H1 (cell line): ENCODE measurements around the gene COQ8B.

ENCODE experiments used
- EGR1 ChIP-seq: IDR thresholded peaks from 2 replicates; pipeline ENCODE4 v1.6.1; 2011; ENCODE audit warnings: low read depth, low read length, borderline replicate concordance
- POLR2AphosphoS5 ChIP-seq: IDR thresholded peaks from 2 replicates; pipeline ENCODE4 v1.6.1; 2011; ENCODE audit warnings: low read depth, low read length
- SIN3A ChIP-seq, 2 experiments: IDR thresholded peaks in 1 of 2; conservative IDR thresholded peaks in 1 of 2; 2 replicates each; pipeline ENCODE4 v1.6.1; 2011 to 2012; ENCODE audit warnings: low read length in 2 of 2, improper control_type of control experiment in 1 of 2, low read depth in 1 of 2, mild to moderate bottlenecking in 1 of 2

DNA sequence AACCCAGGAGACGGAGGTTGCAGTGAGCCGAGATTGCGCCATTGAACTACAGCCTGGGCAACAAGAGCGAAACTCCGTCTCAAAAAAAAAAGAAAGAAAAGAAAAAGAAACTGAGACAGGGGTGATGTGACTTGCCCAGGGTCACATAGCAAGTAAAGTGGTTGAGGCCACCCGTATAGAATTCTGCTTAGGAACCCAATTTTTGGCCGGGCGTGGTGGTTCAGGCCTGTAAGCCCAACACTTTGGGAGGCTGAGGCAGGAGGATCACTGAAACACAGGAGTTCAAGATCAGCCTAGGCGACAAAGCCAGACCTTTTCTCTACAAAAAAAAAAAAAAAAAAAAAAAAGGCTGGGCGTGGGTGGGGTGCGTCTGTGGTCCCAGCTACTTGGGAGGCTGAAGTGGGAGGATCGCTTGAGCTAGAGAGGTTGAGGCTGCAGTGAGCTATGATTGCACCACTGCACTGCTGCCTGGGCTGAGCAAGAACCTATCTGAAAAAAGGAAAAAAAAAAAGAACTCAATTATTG lies 35.6 kb upstream of the COQ8B start:
- TF ChIP-seq EGR1: no peak
- TF ChIP-seq POLR2AphosphoS5: no peak; the same call in 1 of the 2 replicates
- TF ChIP-seq SIN3A (conservative IDR thresholded peaks at IDR 0.05 in 1 of 2, IDR thresholded peaks at IDR 0.05 in 1 of 2; ENCODE audit: low read depth in 1 of 2, low read length in 2 of 2): no peak
